K562 (cell line): ENCODE data around the gene GAS2L1. TPM values are rescaled to one million over a fixed set of nuclear protein-coding genes. Genes with fewer than 3 reads are reported as not detected.

Source experiments
- CHCHD3 ChIP-seq: fragments of 250-450 bp; sonication (Bioruptor Pico); IDR thresholded peaks from 2 replicates; pipeline ENCODE4 v2.1.2; 2022; ENCODE audit warnings: mild to moderate bottlenecking
- CREB1 ChIP-seq, 2 experiments: sonication (generic) in 1 of 2; formaldehyde crosslinking in 1 of 2; IDR thresholded peaks; 2 replicates each; pipeline versions ENCODE4 v1.6.1 to v1.8.0; 2012 to 2022; ENCODE audit warnings: inconsistent platforms in 1 of 2, mild to moderate bottlenecking in 1 of 2, missing genetic modification reagents in 1 of 2, moderate library complexity in 1 of 2
- GTF3C2 ChIP-seq: IDR thresholded peaks from 3 replicates; pipeline ENCODE4 v1.6.1; 2011; ENCODE audit warnings: borderline replicate concordance, mild to moderate bottlenecking, moderate library complexity; ENCODE audit not compliant: insufficient read length; ENCODE audit errors: extremely low read depth
- HNRNPH1 ChIP-seq: fragments of 200-400 bp; formaldehyde crosslinking; optimal IDR thresholded peaks from 2 replicates; pipeline ENCODE3; 2017; ENCODE audit warnings: low read depth, mild to moderate bottlenecking, low read length, moderate library complexity
- IRF2 ChIP-seq: sonication (generic); formaldehyde crosslinking; IDR thresholded peaks from 2 replicates; pipeline ENCODE4 v1.8.1; 2022; ENCODE audit warnings: mild to moderate bottlenecking, missing genetic modification reagents
- JUND ChIP-seq, 2 experiments: IDR thresholded peaks; 2 replicates in 1 of 2; 3 replicates in 1 of 2; pipeline ENCODE4 v1.6.1; 2011; ENCODE audit warnings: borderline replicate concordance in 2 of 2, low read depth in 2 of 2, low read length in 2 of 2, improper control_type of control experiment in 1 of 2, missing biosample characterization in 1 of 2, missing genetic modification characterization in 1 of 2, missing genetic modification reagents in 1 of 2
- MEF2D ChIP-seq: conservative IDR thresholded peaks from 2 replicates; pipeline ENCODE4 v1.6.1; 2016; ENCODE audit warnings: low read depth, missing genetic modification characterization, missing compliant biosample characterization
- MXD1 ChIP-seq: fragments of 250-450 bp; sonication (Bioruptor Pico); IDR thresholded peaks from 2 replicates; pipeline ENCODE4 v1.8.0; 2021; ENCODE audit warnings: borderline replicate concordance, mild to moderate bottlenecking, moderate library complexity; ENCODE audit not compliant: poor library complexity, severe bottlenecking
- NCOA2 ChIP-seq, 2 experiments: fragments of 450-650 bp; IDR thresholded peaks; 2 replicates each; pipeline ENCODE4 v1.6.1; 2018; ENCODE audit warnings: mild to moderate bottlenecking in 2 of 2, moderate library complexity in 1 of 2; ENCODE audit not compliant: partially characterized antibody in 2 of 2
- NCOA4 ChIP-seq: fragments of 450-650 bp; IDR thresholded peaks from 2 replicates; pipeline ENCODE4 v1.6.1; 2018; ENCODE audit warnings: mild to moderate bottlenecking; ENCODE audit not compliant: partially characterized antibody
- NFIX ChIP-seq: fragments of 250-450 bp; sonication (Bioruptor Pico); IDR thresholded peaks from 2 replicates; pipeline ENCODE4 v1.4.0; 2020; ENCODE audit warnings: low read depth, mild to moderate bottlenecking, moderate library complexity
- PHB ChIP-seq: fragments of 250-450 bp; sonication (Bioruptor Pico); IDR thresholded peaks from 2 replicates; pipeline ENCODE4 v1.5.0; 2021
- TCF7L2 ChIP-seq: fragments of 150-350 bp; IDR thresholded peaks from 2 replicates; pipeline ENCODE4 v1.6.1; 2016; ENCODE audit warnings: low read depth, mild to moderate bottlenecking, low read length, moderate library complexity
- TRIM25 ChIP-seq: fragments of 450-650 bp; IDR thresholded peaks from 2 replicates; pipeline ENCODE4 v1.7.0; 2016; ENCODE audit warnings: borderline replicate concordance
- ZBTB1 ChIP-seq: sonication (generic); formaldehyde crosslinking; IDR thresholded peaks from 2 replicates; pipeline ENCODE4 v1.8.1; 2023; ENCODE audit warnings: missing genetic modification reagents, low read depth, mild to moderate bottlenecking, borderline replicate concordance
- ZBTB5 ChIP-seq: fragments of 450-650 bp; IDR thresholded peaks from 2 replicates; pipeline ENCODE4 v1.6.1; 2017; ENCODE audit warnings: antibody characterized with exemption
- ZC3H8 ChIP-seq: fragments of 450-650 bp; IDR thresholded peaks from 2 replicates; pipeline ENCODE4 v1.6.1; 2017
- ZNF134 ChIP-seq: fragments of 250-450 bp; sonication (Bioruptor Pico); conservative IDR thresholded peaks from 2 replicates; pipeline ENCODE4 v1.4.0; 2020
- ZNF224 ChIP-seq: sonication (generic); formaldehyde crosslinking; IDR thresholded peaks from 2 replicates; pipeline ENCODE4 v1.8.0; 2022; ENCODE audit warnings: mild to moderate bottlenecking, missing genetic modification reagents
- ZNF253 ChIP-seq: fragments of 250-450 bp; sonication (Bioruptor Pico); conservative IDR thresholded peaks from 2 replicates; pipeline ENCODE4 v1.6.1; 2021; ENCODE audit warnings: mild to moderate bottlenecking
- ZNF311 ChIP-seq: fragments of 250-450 bp; sonication (Bioruptor Pico); IDR thresholded peaks from 2 replicates; pipeline ENCODE4 v1.4.0; 2020; ENCODE audit warnings: mild to moderate bottlenecking, moderate library complexity
- polyA plus RNA-seq, 8 experiments: library from polyadenylated mRNA; depleted of rRNA in 4 of 8; stranded (reverse) in 5 of 8; unstranded in 3 of 8; fragments of >200 nt; fragmentation: Nextera tagmentation in 2 of 8; fragmentation: Illumina TruSeq in 1 of 8; extraction: Ambion mirVana in 2 of 8; extraction: Trizol in 1 of 8; gene quantifications; 2 replicates each; pipeline versions ENCODE4 v1.2.1 to v1.2.3, GENCODE V29; 2011 to 2014; ENCODE audit warnings: inconsistent platforms in 1 of 8, missing spikeins in 1 of 8
- total RNA-seq, 7 experiments: library from RNA; depleted of rRNA in 6 of 7; stranded (reverse); fragments of >200 nt in 6 of 7; fragmentation: Illumina TruSeq in 2 of 7; extraction: Trizol in 2 of 7; gene quantifications; 2 replicates each; pipeline versions ENCODE4 v1.2.1 to v1.2.3, GENCODE V29; 2011 to 2021; ENCODE audit warnings: low replicate concordance in 1 of 7

GAS2L1 gene
- total and polyA plus RNA-seq, 9 of the 15 experiments (the other 6 are each of a cell fraction or from before 2014, with no cell fraction given) = 0.56 to 19.7 (median 3.2) TPM

GRCh38 chr22:29267858-29268510, 38.5 kb upstream of the GAS2L1 start, which contains the start of the genes EWSR1 and RHBDD3 (continued):
- TF ChIP-seq GTF3C2 (no peak), ZBTB5 (no peak), MXD1 (no peak), CREB1 (IDR thresholded peaks at IDR 0.05) (no peak), CREB1 (CRISPR knock-in tag; IDR thresholded peaks at IDR 0.05) (peak; percentile 54; the same call in 1 of the 2 replicates), MEF2D (no peak), TCF7L2 (peak; percentile 93), JUND (IDR thresholded peaks at IDR 0.05; ENCODE audit: borderline replicate concordance, low read depth, low read length) (peak; percentile 96), JUND (tag; IDR thresholded peaks at IDR 0.05; ENCODE audit: borderline replicate concordance, low read depth, low read length) (peak; percentile 61; the same call in 1 of the 3 replicates), IRF2 (CRISPR knock-in tag) (no peak), NFIX (no peak), ZNF224 (CRISPR knock-in tag) (no peak), HNRNPH1 (no peak), PHB (CRISPR knock-in tag) (no peak), TRIM25 (no peak), ZNF311 (CRISPR knock-in tag) (no peak), NCOA4 (no peak), NCOA2 (IDR thresholded peaks at IDR 0.05; ENCODE audit: partially characterized antibody in 2 of 2) (peak in 1 of 2 experiments; percentile 98), ZBTB1 (CRISPR knock-in tag) (no peak), CHCHD3 (CRISPR knock-in tag) (no peak), ZNF253 (CRISPR knock-in tag) (no peak), ZNF134 (CRISPR knock-in tag) (no peak), ZC3H8 (no peak)
